ENCODE results near the gene ARRDC5.

DNA sequence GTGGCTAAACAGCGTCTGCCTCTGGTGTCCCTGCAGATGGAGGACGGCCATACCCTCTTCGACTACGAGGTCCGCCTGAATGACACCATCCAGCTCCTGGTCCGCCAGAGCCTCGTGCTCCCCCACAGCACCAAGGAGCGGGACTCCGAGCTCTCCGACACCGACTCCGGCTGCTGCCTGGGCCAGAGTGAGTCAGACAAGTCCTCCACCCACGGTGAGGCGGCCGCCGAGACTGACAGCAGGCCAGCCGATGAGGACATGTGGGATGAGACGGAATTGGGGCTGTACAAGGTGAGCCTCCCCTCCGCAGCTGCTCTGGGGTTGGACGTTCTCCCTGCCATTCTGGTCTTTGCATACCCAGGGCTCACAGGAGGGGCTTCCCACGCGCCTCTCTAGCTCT, 26.5 kb upstream of the ARRDC5 start:
- TF ChIP-seq, protein P1, sequence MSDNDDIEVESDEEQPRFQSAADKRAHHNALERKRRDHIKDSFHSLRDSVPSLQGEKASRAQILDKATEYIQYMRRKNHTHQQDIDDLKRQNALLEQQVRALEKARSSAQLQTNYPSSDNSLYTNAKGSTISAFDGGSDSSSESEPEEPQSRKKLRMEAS (IDR thresholded peaks at IDR 0.05), result no peak
- TF ChIP-seq, protein P2, sequence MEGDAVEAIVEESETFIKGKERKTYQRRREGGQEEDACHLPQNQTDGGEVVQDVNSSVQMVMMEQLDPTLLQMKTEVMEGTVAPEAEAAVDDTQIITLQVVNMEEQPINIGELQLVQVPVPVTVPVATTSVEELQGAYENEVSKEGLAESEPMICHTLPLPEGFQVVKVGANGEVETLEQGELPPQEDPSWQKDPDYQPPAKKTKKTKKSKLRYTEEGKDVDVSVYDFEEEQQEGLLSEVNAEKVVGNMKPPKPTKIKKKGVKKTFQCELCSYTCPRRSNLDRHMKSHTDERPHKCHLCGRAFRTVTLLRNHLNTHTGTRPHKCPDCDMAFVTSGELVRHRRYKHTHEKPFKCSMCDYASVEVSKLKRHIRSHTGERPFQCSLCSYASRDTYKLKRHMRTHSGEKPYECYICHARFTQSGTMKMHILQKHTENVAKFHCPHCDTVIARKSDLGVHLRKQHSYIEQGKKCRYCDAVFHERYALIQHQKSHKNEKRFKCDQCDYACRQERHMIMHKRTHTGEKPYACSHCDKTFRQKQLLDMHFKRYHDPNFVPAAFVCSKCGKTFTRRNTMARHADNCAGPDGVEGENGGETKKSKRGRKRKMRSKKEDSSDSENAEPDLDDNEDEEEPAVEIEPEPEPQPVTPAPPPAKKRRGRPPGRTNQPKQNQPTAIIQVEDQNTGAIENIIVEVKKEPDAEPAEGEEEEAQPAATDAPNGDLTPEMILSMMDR (IDR thresholded peaks at IDR 0.05; ENCODE audit: control extremely low read depth in 1 of 3, insufficient read depth in 1 of 3, low read depth in 1 of 3, low read length in 3 of 3), result no peak
- TF ChIP-seq POLR2AphosphoS5 (IDR thresholded peaks at IDR 0.05; ENCODE audit: low read depth, low read length), result no peak
- TF ChIP-seq SRF (IDR thresholded peaks at IDR 0.05; ENCODE audit: low read depth, low read length), result no peak
- TF ChIP-seq EZH2 (IDR thresholded peaks at IDR 0.05; ENCODE audit: low read depth, low read length, severe bottlenecking), result no peak
- no peak for TF ChIP-seq CEBPB (IDR thresholded peaks at IDR 0.05; ENCODE audit: low read depth, low read length)
- TF ChIP-seq MAFK (IDR thresholded peaks at IDR 0.05; ENCODE audit: low read depth, low read length), result no peak
- TF ChIP-seq, protein P3, sequence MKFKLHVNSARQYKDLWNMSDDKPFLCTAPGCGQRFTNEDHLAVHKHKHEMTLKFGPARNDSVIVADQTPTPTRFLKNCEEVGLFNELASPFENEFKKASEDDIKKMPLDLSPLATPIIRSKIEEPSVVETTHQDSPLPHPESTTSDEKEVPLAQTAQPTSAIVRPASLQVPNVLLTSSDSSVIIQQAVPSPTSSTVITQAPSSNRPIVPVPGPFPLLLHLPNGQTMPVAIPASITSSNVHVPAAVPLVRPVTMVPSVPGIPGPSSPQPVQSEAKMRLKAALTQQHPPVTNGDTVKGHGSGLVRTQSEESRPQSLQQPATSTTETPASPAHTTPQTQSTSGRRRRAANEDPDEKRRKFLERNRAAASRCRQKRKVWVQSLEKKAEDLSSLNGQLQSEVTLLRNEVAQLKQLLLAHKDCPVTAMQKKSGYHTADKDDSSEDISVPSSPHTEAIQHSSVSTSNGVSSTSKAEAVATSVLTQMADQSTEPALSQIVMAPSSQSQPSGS (IDR thresholded peaks at IDR 0.05; ENCODE audit: low read length), result no peak
- no peak for TF ChIP-seq TEAD4 (IDR thresholded peaks at IDR 0.05; ENCODE audit: low read depth, low read length)
- TF ChIP-seq, protein P4, sequence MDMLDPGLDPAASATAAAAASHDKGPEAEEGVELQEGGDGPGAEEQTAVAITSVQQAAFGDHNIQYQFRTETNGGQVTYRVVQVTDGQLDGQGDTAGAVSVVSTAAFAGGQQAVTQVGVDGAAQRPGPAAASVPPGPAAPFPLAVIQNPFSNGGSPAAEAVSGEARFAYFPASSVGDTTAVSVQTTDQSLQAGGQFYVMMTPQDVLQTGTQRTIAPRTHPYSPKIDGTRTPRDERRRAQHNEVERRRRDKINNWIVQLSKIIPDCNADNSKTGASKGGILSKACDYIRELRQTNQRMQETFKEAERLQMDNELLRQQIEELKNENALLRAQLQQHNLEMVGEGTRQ (IDR thresholded peaks at IDR 0.05; ENCODE audit: low read length), result no peak
- no peak for TF ChIP-seq RFX5 (IDR thresholded peaks at IDR 0.05; ENCODE audit: borderline replicate concordance, low read depth, low read length)
- no peak for TF ChIP-seq TAF1 (IDR thresholded peaks at IDR 0.05; ENCODE audit: low read depth, low read length)
- no peak for TF ChIP-seq BCL11A (IDR thresholded peaks at IDR 0.05; ENCODE audit: low read depth in 2 of 2, low read length in 2 of 2)

All from H1 (cell line).